ENCODE results near the gene PNPLA7.
"Not testable (repeated sequence)": the region's sequence is repeated elsewhere in the genome, so short reads cannot be mapped to it uniquely, and the experiment has no call there.

PNPLA7 gene

GRCh38 chr9:137477778-137478612, 72.2 kb downstream of the PNPLA7 start:
- DNase-seq: no peak

- no peak for DNase-seq
These were observed 73.3 kb downstream of the PNPLA7 start for GRCh38 chr9:137476856-137477255.

GRCh38 chr9:137475666-137476065, 74.5 kb downstream of the PNPLA7 start:
- DNase-seq: no peak

- DNase-seq: no peak
These were observed 75.9 kb downstream of the PNPLA7 start for GRCh38 chr9:137474271-137474670.

GRCh38 chr9:137470785-137471184, 79.4 kb downstream of the PNPLA7 start:
- DNase-seq: no peak

GRCh38 chr9:137467896-137468295, 82.3 kb downstream of the PNPLA7 start:
- DNase-seq: no peak

GRCh38 chr9:137467161-137467581, 83.0 kb downstream of the PNPLA7 start:
- DNase-seq: no peak

- DNase-seq: not testable (repeated sequence)
These were observed 83.7 kb downstream of the PNPLA7 start for GRCh38 chr9:137466389-137467085.

GRCh38 chr9:137465720-137466388, 84.3 kb downstream of the PNPLA7 start:
- no peak for DNase-seq

- no peak for DNase-seq
These were observed 85.0 kb downstream of the PNPLA7 start for GRCh38 chr9:137465000-137465719.

GRCh38 chr9:137464291-137464999, 85.8 kb downstream of the PNPLA7 start:
- no peak for DNase-seq

GRCh38 chr9:137463931-137464290, 86.3 kb downstream of the PNPLA7 start:
- DNase-seq: no peak

- DNase-seq: no peak
These were observed 86.9 kb downstream of the PNPLA7 start for GRCh38 chr9:137462986-137463930.

- no peak for DNase-seq
These were observed 87.7 kb downstream of the PNPLA7 start for GRCh38 chr9:137462396-137462985.

GRCh38 chr9:137461663-137462395, 88.4 kb downstream of the PNPLA7 start:
- DNase-seq: no peak

- DNase-seq: no peak
These were observed 88.9 kb downstream of the PNPLA7 start for GRCh38 chr9:137461316-137461662.

GRCh38 chr9:137460363-137461315, 89.6 kb downstream of the PNPLA7 start:
- no peak for DNase-seq

- DNase-seq: no peak
These were observed 90.4 kb downstream of the PNPLA7 start for GRCh38 chr9:137459601-137460362.

Data from NCI-H1436 (cell line).